BJ (cell line): ENCODE measurements around the gene FANCL. TPM values are rescaled to one million over a fixed set of nuclear protein-coding genes. Genes with fewer than 3 reads are reported as not detected.
"Not testable (repeated sequence)": the region's sequence is repeated elsewhere in the genome, so short reads cannot be mapped to it uniquely, and the experiment has no call there.

Source experiments
- CTCF ChIA-PET: fragments of 350-600 bp; formaldehyde crosslinking; extraction: SDS; loops from one replicate; lab custom pipeline; 2021; ENCODE audit warnings: antibody characterized with exemption, inconsistent platforms; lab: Yijun Ruan, JAX
- POLR2A ChIA-PET: fragments of 300-600 bp; sonication (Branson Sonifier 250); formaldehyde crosslinking; extraction: SDS; loops from one replicate; lab custom pipeline; 2021; ENCODE audit warnings: antibody characterized with exemption; lab: Charles Lee
- DNase-seq: peaks from one replicate; pipeline ENCODE4 v3.0.0-alpha.2; 2011; ENCODE audit warnings: low read depth
- H3K27me3 ChIP-seq: 2 replicates; pipeline ENCODE4 v1.6.0; 2011; ENCODE audit warnings: low read length; ENCODE audit not compliant: control insufficient read depth, insufficient read depth
- H3K36me3 ChIP-seq: 2 replicates; pipeline ENCODE4 v1.5.1; 2011; ENCODE audit warnings: low read length; ENCODE audit not compliant: control insufficient read depth, insufficient read depth
- H3K4me3 ChIP-seq: 2 replicates; pipeline ENCODE4 v1.5.1; 2011; ENCODE audit warnings: low read depth, mild to moderate bottlenecking, control low read depth, low read length
- polyA plus RNA-seq: library from polyadenylated mRNA; depleted of rRNA; stranded (reverse); fragments of >200 nt; gene quantifications from 2 replicates; pipeline ENCODE4 v1.2.3, GENCODE V29; 2011
- TF ChIP-seq, protein P1 (sequence below): IDR thresholded peaks from 2 replicates; pipeline ENCODE4 v1.5.1; 2011; ENCODE audit warnings: low read depth, mild to moderate bottlenecking, control low read depth, inconsistent platforms, low read length, moderate library complexity; ENCODE audit not compliant: insufficient read depth

Gene FANCL
- polyA plus RNA-seq, 1 experiment, result 6.4 TPM

DNA sequence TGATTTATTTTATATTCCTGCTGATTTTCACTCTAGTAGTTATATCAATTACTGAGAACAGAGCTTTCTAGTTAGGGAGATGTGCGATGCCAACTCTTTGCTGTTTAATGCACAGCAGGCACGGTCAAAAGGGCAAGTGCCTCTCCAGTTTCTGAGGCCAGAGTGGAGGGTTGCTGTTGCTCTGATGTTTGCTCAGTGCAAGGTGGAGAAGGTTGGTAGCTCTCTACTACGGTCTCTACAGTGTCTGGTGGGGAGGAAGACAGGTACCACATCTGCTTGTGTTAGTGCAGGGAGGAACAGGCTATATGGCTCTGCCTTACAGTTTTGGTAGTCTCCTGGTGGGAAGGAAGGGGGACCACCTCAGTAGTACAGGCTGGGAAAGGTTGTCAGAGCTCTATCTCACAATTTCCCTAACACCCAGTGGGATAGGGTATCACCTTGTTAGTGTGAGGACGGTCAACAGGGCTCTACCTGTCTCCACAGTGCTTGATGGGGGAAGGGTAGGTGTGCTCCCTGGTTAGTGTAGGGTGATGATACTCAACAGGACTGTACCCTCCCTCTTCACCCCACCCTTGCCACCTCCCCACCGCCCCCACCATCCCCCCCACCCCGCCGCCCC, 85.9 kb downstream of the FANCL start:
- ChIA-PET POLR2A (no interaction called here), CTCF (no interaction called here)
- no peak for DNase-seq
- no peaks in the 10 kb centered on the region for H3K27me3 ChIP-seq
- no peaks in the 10 kb centered on the region for H3K36me3 ChIP-seq
- H3K4me3 ChIP-seq, result no peak overlapping the region
- TF ChIP-seq, protein P1, sequence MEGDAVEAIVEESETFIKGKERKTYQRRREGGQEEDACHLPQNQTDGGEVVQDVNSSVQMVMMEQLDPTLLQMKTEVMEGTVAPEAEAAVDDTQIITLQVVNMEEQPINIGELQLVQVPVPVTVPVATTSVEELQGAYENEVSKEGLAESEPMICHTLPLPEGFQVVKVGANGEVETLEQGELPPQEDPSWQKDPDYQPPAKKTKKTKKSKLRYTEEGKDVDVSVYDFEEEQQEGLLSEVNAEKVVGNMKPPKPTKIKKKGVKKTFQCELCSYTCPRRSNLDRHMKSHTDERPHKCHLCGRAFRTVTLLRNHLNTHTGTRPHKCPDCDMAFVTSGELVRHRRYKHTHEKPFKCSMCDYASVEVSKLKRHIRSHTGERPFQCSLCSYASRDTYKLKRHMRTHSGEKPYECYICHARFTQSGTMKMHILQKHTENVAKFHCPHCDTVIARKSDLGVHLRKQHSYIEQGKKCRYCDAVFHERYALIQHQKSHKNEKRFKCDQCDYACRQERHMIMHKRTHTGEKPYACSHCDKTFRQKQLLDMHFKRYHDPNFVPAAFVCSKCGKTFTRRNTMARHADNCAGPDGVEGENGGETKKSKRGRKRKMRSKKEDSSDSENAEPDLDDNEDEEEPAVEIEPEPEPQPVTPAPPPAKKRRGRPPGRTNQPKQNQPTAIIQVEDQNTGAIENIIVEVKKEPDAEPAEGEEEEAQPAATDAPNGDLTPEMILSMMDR, result no peak

DNA sequence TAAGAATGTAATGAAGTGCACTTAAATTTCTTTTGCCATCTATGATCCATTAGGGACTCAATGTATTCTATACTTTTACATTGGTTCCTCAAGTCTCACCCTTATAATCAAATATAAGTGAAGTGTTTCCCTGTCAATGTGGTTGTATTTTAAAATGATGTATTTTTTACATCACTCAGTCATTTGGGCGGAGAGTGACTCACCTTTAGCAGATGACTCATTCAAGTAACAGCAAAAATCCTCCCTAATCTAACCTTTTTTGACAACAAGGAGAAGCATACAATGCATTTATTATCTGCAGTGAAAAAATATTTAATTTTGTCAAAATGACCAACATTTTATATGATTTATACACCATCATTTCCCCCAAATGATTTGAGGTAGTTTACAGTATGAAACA, 94.4 kb downstream of the FANCL start:
- no peak for DNase-seq
- H3K27me3 ChIP-seq, result no peaks in the 10 kb centered on the region
- CTCF ChIA-PET, result no interaction called here

DNA sequence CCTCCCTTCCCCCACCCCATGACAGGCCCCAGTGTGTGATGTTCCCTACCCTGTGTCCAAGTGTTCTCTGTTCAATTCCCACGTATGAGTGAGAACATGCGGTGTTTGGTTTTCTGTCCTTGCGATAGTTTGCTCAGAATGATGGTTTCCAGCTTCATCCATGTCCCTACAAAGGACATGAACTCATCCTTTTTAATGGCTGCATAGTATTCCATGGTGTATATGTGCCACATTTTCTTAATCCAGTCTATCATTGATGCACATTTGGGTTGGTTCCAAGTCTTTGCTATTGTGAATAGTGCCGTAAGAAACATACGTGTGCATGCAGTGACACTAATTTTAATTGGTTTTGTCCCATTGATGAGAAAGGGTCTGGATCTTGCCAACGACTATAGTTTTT, 95.4 kb downstream of the FANCL start:
- DNase-seq, POLR2A ChIA-PET: not testable (repeated sequence)

More for the DNA sequence above, 94.4 kb downstream of the FANCL start:
- TF ChIP-seq, protein P1, result no peak
- POLR2A ChIA-PET, result no interaction called here
- H3K36me3 ChIP-seq, result no peaks in the 10 kb centered on the region
- no peak overlapping the region for H3K4me3 ChIP-seq

DNA sequence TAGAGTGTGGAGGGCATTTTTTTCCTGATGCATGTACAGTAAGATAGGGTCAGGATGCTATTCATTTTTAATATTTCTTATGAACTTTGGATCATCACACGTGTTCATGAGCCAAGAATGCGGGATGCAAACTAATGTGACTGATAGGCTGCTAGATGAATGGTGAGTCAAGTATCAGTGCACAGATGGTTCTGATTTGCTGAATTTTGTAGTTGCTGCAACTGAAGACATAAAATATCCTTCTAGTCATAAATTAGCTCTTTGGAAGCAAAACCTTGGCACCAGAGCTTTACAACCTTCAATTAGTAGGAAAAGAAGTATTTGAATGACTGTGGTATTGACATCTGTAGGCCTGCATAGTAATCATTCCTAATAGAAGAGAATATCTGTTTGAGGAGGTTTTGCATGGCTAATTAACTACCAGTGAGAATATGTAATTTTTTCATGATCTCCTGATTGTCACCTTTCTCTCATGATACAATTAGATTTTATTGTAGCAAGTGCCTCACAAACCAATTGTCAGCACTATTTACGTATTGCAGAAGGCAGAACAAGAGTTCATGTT, 100.5 kb downstream of the FANCL start:
- TF ChIP-seq, protein P1, result no peak
- DNase-seq, result peak; percentile 69
- ChIA-PET POLR2A (no interaction called here), CTCF (no interaction called here)
- no peaks in the 10 kb centered on the region for H3K27me3 ChIP-seq
- H3K4me3 ChIP-seq, result no peak overlapping the region
- no peaks in the 10 kb centered on the region for H3K36me3 ChIP-seq

More for the DNA sequence above, 95.4 kb downstream of the FANCL start:
- H3K4me3 ChIP-seq, H3K36me3 ChIP-seq, CTCF ChIA-PET, H3K27me3 ChIP-seq: not testable (repeated sequence)

DNA sequence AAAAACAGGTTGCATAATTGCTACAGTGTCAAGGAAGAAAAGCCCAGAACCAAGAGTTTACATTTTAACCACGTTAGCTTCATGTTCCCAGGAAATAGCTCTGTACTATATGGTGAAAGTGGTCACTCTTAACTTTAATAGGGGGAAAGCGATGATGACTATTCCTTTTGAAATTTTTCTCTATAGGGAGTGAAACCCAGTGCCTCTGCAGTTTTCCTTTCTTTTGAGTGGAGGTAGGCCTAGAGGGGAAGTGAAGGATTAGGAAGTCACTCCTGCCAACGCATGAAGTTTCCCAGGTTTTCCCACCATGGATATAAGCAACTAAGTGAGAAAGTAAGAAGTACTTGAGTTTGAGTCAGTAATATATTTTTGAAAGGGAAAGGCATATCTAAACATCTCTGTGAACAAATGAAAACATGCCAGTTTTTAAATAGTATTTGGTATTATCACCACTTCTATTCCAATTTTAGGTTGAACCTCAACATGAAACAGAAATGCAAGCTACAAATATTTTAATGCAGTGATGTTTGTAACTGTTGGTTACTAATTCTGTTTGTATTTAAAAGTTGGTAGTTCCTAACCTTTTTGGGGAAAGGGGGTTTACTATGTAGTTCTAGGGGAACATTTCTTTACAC, 102.6 kb downstream of the FANCL start:
- no peaks in the 10 kb centered on the region for H3K27me3 ChIP-seq
- CTCF ChIA-PET, result no interaction called here
- H3K36me3 ChIP-seq, result no peaks in the 10 kb centered on the region
- TF ChIP-seq, protein P1, result no peak
- no peak overlapping the region for H3K4me3 ChIP-seq
- POLR2A ChIA-PET, result no interaction called here
- DNase-seq, result no peak
